Raji (cell line): Measurements from ENCODE around the gene LPP.

Source experiments
- POLR2A ChIP-seq: IDR thresholded peaks from 2 replicates; pipeline ENCODE4 v1.6.1; 2011; ENCODE audit warnings: low read depth, low read length, control low read depth; ENCODE audit not compliant: insufficient read depth

The LPP gene

DNA sequence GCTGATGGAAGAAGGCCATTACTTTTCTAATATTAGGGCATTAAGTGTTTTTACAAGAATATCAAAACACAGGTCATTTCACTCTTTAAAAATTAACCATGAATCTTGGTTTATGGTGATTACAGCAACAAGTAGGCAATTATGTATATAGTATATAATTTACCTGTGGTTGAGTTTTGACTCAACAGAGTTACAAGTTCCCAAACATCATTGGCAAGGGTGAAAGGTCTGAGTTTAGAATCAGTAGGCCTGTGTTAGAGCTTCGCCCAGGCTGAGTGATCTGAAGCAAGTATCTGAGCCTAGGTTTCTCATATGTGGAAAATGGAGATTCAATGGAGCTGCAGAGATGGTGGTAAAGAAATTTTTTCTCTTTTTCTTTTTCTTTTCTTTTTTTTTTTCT lies 25.1 kb upstream of the LPP start:
- TF ChIP-seq POLR2A, result no peak

DNA sequence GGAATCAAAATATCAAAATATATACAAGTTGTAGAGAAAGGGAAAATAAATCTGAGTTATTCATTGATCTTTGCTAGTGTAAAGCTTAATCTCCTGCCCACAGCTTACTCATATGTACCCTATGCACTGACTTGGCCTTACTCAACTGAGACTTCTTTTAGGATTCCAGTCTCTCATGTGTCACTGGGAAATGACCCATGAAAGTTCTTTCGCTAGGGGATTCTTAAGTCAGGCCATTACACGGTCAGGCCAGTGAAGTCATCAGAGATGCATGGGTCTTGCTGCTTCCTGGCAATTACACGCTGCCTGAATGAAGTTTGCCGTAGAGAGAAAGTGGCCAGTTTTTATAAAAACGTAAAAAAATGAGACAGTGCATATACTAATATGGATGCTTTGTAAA lies 20.7 kb upstream of the LPP start:
- TF ChIP-seq POLR2A, result no peak

GRCh38 chr3:188133646-188134045 lies 20.3 kb upstream of the LPP start:
- TF ChIP-seq POLR2A, result no peak

DNA sequence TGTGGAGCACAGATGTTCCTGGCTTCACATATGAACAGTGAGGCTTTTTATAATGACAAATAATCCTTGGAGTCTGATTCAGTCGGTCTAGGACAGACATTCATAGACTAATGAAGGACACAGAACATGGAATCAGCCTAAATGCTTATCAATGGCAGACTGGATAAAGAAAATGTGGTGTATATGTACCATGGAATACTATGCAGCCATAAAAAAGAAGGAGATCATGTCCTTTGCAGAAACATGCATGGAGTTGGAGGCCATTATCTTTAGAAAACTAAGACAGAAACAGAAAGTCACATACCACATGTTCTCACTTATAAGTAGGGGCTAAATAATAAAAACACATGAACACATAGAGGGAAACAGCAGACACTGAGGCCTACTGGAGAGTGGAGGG lies 19.9 kb upstream of the LPP start:
- no peak for TF ChIP-seq POLR2A

- TF ChIP-seq POLR2A, result no peak
These were observed 19.1 kb upstream of the LPP start for GRCh38 chr3:188134856-188135255.

- no peak for TF ChIP-seq POLR2A
These were observed 18.7 kb upstream of the LPP start for GRCh38 chr3:188135271-188135670.

- TF ChIP-seq POLR2A, result no peak
These were observed 16.9 kb upstream of the LPP start for GRCh38 chr3:188137051-188137450.

DNA sequence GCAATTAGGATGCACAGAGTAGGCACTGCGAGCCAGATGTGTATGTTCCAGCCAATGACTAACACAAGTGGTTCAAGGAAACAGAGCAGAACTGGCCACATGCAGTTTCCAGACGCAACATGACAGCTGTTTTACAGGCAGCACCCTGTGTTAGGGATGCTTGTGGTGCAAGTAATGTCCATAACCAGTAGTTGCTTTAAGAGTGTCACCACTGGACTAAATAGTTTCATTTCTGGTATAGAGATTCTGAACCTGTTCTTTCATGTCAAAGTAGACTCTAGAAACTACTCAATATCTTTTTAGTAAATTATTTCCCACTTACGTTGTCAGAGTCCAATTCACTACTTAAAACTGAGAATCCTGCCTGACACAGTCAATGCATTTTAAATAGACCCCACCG lies 14.5 kb upstream of the LPP start:
- TF ChIP-seq POLR2A, result no peak

GRCh38 chr3:188146219-188146618 lies 7.7 kb upstream of the LPP start:
- no peak for TF ChIP-seq POLR2A

GRCh38 chr3:188147782-188148181 lies 6.2 kb upstream of the LPP start:
- TF ChIP-seq POLR2A, result no peak

DNA sequence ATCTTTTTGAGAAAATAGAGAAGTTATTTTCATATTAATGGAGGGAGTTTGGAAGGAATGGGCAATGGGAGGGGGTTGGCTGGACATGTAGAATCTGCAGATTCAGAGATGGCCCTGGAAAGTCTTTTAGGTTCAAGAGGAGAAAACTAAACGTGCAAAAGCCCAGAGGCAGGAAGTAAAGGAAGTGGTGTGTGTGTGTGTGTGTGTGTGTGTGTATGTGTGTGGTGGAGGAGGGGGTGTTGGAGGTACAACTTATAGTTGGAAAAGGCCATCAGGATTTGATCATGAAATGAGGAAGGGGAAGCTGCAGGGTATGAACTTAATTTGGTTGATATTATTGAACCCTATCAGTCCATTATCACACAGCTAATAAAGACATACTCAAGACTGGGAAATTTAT lies 5.6 kb upstream of the LPP start:
- no peak for TF ChIP-seq POLR2A

- no peak for TF ChIP-seq POLR2A
These were observed 4.4 kb upstream of the LPP start for GRCh38 chr3:188149587-188149986.

GRCh38 chr3:188150982-188151381 lies 3.0 kb upstream of the LPP start:
- no peak; the same call in 1 of the 2 replicates for TF ChIP-seq POLR2A

- TF ChIP-seq POLR2A, result no peak
These were observed 2.5 kb upstream of the LPP start for GRCh38 chr3:188151438-188151837.

- no peak for TF ChIP-seq POLR2A
These were observed 1.1 kb upstream of the LPP start for GRCh38 chr3:188152660-188153436.

DNA sequence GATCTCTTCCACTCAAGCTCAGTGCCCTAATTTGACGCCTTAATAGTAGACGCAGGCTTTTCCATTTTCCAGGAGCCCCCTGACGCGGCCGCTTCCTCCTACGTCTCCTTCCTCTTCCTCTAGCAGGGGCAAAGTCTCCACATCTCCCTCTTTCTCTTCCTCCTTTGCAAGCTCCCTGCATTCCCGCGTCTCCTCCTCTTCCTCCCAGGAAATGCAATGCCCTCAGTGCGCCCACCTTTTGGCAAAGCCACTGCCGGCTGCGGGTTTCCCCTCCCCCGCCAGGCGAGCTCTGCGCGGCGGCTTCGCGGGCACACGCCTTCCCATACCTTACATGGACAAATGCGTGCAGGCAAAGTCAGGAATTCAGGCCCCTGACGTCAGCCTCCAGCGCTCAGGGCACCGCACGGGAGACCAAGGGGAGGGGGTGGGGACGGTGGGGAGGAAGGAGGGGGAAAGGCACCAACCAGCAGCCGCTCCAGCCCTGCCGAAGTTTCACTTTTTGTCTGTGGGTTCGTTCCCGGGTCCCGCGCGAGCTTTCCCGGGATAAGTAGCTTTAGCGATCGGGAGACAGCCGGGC lies 432 bp upstream of the LPP start:
- TF ChIP-seq POLR2A, result no peak; the same call in 1 of the 2 replicates
